ENCODE measurements around the gene CD72.
"Not testable (repeated sequence)": the region's sequence is repeated elsewhere in the genome, so short reads cannot be mapped to it uniquely, and the experiment has no call there.

DNA sequence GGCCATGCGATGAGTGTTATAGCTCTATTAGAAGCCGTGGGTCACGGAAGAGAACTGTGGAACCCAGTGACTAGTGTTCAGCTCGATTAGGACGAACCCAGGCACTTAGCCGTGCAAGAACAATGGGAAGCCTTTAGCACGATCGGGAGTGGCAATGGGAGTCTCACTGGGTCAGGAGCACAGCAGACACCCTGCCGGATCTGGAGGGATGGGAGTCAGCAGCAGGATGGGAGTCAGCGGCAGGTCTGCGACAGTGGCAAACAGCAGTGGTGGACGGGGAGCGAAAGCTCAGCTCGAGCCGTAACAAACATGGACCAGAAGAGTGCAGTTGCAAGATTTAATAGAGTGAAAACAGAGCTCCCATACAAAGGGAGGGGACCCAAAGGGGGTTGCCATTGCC is 22.2 kb upstream of the CD72 start:
- TF ChIP-seq, protein P1, sequence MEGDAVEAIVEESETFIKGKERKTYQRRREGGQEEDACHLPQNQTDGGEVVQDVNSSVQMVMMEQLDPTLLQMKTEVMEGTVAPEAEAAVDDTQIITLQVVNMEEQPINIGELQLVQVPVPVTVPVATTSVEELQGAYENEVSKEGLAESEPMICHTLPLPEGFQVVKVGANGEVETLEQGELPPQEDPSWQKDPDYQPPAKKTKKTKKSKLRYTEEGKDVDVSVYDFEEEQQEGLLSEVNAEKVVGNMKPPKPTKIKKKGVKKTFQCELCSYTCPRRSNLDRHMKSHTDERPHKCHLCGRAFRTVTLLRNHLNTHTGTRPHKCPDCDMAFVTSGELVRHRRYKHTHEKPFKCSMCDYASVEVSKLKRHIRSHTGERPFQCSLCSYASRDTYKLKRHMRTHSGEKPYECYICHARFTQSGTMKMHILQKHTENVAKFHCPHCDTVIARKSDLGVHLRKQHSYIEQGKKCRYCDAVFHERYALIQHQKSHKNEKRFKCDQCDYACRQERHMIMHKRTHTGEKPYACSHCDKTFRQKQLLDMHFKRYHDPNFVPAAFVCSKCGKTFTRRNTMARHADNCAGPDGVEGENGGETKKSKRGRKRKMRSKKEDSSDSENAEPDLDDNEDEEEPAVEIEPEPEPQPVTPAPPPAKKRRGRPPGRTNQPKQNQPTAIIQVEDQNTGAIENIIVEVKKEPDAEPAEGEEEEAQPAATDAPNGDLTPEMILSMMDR (conservative IDR thresholded peaks at IDR 0.05), result not testable (repeated sequence)
- not testable (repeated sequence) for TF ChIP-seq ZFX (IDR thresholded peaks at IDR 0.05)
